HepG2 (cell line): Measurements from ENCODE around the gene TEX19. TPM values are rescaled to one million over a fixed set of nuclear protein-coding genes. Genes with fewer than 3 reads are reported as not detected.

Experiments used
- ATF1 ChIP-seq: IDR thresholded peaks from 2 replicates; pipeline ENCODE4 v1.6.1; 2016; ENCODE audit warnings: mild to moderate bottlenecking, control low read depth
- HMG20B ChIP-seq: conservative IDR thresholded peaks from 2 replicates; pipeline ENCODE4 v1.6.1; 2016; ENCODE audit warnings: missing genetic modification reagents, missing compliant biosample characterization
- HNRNPL ChIP-seq: fragments of 200-400 bp; formaldehyde crosslinking; IDR thresholded peaks from 2 replicates; pipeline ENCODE4 v1.6.1; 2017; ENCODE audit warnings: mild to moderate bottlenecking, low read depth, low read length
- HOXA7 ChIP-seq: sonication (generic); formaldehyde crosslinking; IDR thresholded peaks from 2 replicates; pipeline ENCODE4 v1.8.1; 2022; ENCODE audit warnings: mild to moderate bottlenecking, missing genetic modification reagents, moderate library complexity
- MIXL1 ChIP-seq: IDR thresholded peaks from 2 replicates; pipeline ENCODE4 v1.6.1; 2016
- NAIF1 ChIP-seq: sonication (generic); formaldehyde crosslinking; IDR thresholded peaks from 2 replicates; pipeline ENCODE4 v1.5.0; 2020; ENCODE audit warnings: mild to moderate bottlenecking, missing genetic modification reagents, borderline replicate concordance
- PAF1 ChIP-seq: IDR thresholded peaks from 2 replicates; pipeline ENCODE4 v1.6.1; 2016; ENCODE audit warnings: missing genetic modification reagents, missing compliant biosample characterization
- RBM22 ChIP-seq: fragments of 200-400 bp; formaldehyde crosslinking; optimal IDR thresholded peaks from 2 replicates; pipeline ENCODE3; 2017; ENCODE audit warnings: mild to moderate bottlenecking, low read length, moderate library complexity
- SCMH1 ChIP-seq: sonication (generic); formaldehyde crosslinking; IDR thresholded peaks from 2 replicates; pipeline ENCODE4 v1.9.0; 2021; ENCODE audit warnings: missing genetic modification reagents, mild to moderate bottlenecking, borderline replicate concordance
- U2AF2 ChIP-seq: fragments of 200-400 bp; formaldehyde crosslinking; IDR thresholded peaks from 2 replicates; pipeline ENCODE4 v1.6.1; 2017; ENCODE audit warnings: low read depth, mild to moderate bottlenecking, low read length
- ZNF142 ChIP-seq: sonication (generic); formaldehyde crosslinking; IDR thresholded peaks from 2 replicates; pipeline ENCODE4 v1.4.0; 2020; ENCODE audit warnings: missing genetic modification reagents
- ZNF256 ChIP-seq: sonication (generic); formaldehyde crosslinking; conservative IDR thresholded peaks from 2 replicates; pipeline ENCODE4 v1.4.0; 2020; ENCODE audit warnings: missing genetic modification reagents
- ZNF274 ChIP-seq: sonication (generic); formaldehyde crosslinking; IDR thresholded peaks from 2 replicates; pipeline ENCODE4 v1.5.1; 2020; ENCODE audit warnings: mild to moderate bottlenecking, missing genetic modification reagents
- ZNF543 ChIP-seq: sonication (generic); formaldehyde crosslinking; IDR thresholded peaks from 2 replicates; pipeline ENCODE4 v1.4.0; 2020; ENCODE audit warnings: mild to moderate bottlenecking, missing genetic modification reagents
- ZNF773 ChIP-seq: sonication (generic); formaldehyde crosslinking; IDR thresholded peaks from 2 replicates; pipeline ENCODE4 v1.4.0; 2020; ENCODE audit warnings: missing genetic modification reagents, borderline replicate concordance
- polyA plus RNA-seq, 8 experiments: library from polyadenylated mRNA; depleted of rRNA in 3 of 8; stranded (reverse) in 7 of 8; unstranded in 1 of 8; fragments of >200 nt; fragmentation: Illumina TruSeq in 4 of 8; extraction: Trizol in 4 of 8; gene quantifications; 2 replicates each; pipeline versions ENCODE4 v1.2.1 to v1.2.3, GENCODE V29; 2011 to 2016; ENCODE audit warnings: low read depth in 4 of 8, missing spikeins in 1 of 8, mixed read lengths in 1 of 8; ENCODE audit not compliant: insufficient read depth in 1 of 8
- total RNA-seq, 5 experiments: library from RNA; depleted of rRNA; stranded (reverse); fragments of >200 nt; fragmentation: Illumina TruSeq; extraction: Trizol; gene quantifications; 2 replicates each; pipeline ENCODE4 v1.2.3, GENCODE V29; 2016; ENCODE audit warnings: low read depth in 1 of 5
- TF ChIP-seq, protein P1 (sequence below): sonication (generic); formaldehyde crosslinking; IDR thresholded peaks from 2 replicates; pipeline ENCODE4 v1.4.0; 2020; ENCODE audit warnings: missing genetic modification reagents

The TEX19 gene
- total and polyA plus RNA-seq, 2 of the 13 experiments (the other 11 are each of a cell fraction or from before 2014, with no cell fraction given): 1.3 to 6.0 TPM

DNA sequence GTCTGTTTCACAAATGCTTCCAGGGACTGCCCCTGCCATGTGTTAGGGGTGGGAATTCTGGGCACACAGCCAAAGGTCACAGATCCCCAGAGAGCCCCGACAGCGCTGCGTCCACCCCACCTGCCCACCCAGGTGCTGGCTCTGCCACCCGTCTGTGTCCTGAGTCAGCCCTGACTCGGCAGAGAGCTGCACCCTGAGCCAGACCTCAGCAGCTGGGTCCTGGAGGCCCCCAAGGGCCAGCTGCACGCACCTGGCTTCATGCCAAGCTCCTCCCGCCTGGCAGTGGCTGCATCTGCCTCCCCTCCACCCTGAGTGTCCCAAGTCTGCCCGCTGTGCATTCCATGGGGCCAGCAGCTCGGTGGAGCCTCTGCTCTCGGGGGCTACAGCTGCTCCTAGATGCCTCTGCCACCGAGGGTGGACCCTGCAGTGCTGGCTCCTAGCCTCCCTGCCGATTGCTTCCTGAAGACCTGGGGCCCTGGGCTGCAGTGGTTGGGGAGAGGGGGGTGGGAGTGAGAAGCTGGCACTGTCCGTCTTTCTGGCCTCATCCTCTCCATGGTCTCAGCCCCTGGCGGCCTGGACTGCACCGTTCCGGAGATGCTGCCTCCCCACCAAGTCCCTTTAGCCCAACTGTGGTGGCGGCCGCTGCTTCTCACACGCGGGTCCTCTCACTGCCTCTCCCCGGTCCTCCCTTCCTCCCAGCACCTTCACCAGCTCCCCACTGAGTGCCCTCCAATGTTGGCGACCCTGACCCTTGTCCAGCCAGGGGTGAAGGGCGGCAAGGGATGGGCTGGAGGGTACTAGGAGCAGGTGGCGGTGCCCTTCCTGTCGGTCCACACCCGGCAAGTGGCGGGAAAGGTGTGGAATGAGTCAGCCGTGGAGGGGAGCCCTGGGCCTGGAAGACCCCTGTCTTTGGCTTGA is 28.5 kb upstream of the TEX19 start (continued):
- TF ChIP-seq ZNF142 (no peak), ZNF543 (CRISPR knock-in tag) (peak; percentile 96), U2AF2 (no peak), MIXL1 (CRISPR knock-in tag) (no peak), ATF1 (CRISPR knock-in tag) (no peak), HMG20B (peak; percentile 20; the same call in 1 of the 2 replicates), NAIF1 (no peak), RBM22 (no peak), HOXA7 (CRISPR knock-in tag) (no peak), ZNF256 (CRISPR knock-in tag) (no peak), ZNF274 (CRISPR knock-in tag) (no peak; the same call in 1 of the 2 replicates), HNRNPL (peak; percentile 97), ZNF773 (no peak), PAF1 (CRISPR knock-in tag) (no peak), SCMH1 (CRISPR knock-in tag) (no peak)
- TF ChIP-seq, protein P1, sequence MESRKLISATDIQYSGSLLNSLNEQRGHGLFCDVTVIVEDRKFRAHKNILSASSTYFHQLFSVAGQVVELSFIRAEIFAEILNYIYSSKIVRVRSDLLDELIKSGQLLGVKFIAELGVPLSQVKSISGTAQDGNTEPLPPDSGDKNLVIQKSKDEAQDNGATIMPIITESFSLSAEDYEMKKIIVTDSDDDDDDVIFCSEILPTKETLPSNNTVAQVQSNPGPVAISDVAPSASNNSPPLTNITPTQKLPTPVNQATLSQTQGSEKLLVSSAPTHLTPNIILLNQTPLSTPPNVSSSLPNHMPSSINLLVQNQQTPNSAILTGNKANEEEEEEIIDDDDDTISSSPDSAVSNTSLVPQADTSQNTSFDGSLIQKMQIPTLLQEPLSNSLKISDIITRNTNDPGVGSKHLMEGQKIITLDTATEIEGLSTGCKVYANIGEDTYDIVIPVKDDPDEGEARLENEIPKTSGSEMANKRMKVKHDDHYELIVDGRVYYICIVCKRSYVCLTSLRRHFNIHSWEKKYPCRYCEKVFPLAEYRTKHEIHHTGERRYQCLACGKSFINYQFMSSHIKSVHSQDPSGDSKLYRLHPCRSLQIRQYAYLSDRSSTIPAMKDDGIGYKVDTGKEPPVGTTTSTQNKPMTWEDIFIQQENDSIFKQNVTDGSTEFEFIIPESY: peak; percentile 93; the same call in 1 of the 2 replicates
